RWPE2 (cell line): Measurements from ENCODE around the gene NRXN2.

Source experiments
- ATAC-seq: fragments of 200-7000 bp; cut with Tn5 transposase; 3 replicates; pipeline ENCODE4 v1.9.1; 2021; ENCODE audit warnings: low read depth
- DNase-seq: peaks from one replicate; pipeline ENCODE4 v3.0.0-alpha.2; 2020; ENCODE audit warnings: low spot score
- H3K27ac ChIP-seq: fragments of 450-650 bp; 2 replicates; pipeline ENCODE4 v1.5.1; 2017; ENCODE audit warnings: mild to moderate bottlenecking; ENCODE audit not compliant: poor library complexity, severe bottlenecking
- H3K27me3 ChIP-seq: fragments of 250-450 bp; sonication (Bioruptor Pico); 2 replicates; pipeline ENCODE4 v1.5.1; 2021; ENCODE audit warnings: mild to moderate bottlenecking, moderate library complexity; ENCODE audit not compliant: insufficient read depth, poor library complexity, severe bottlenecking
- H3K36me3 ChIP-seq: fragments of 250-450 bp; sonication (Bioruptor Pico); 2 replicates; pipeline ENCODE4 v1.5.1; 2020; ENCODE audit warnings: low read depth, mild to moderate bottlenecking, moderate library complexity
- H3K4me1 ChIP-seq: fragments of 250-450 bp; sonication (Bioruptor Pico); 2 replicates; pipeline ENCODE4 v1.5.1; 2021; ENCODE audit warnings: mild to moderate bottlenecking, moderate library complexity; ENCODE audit not compliant: insufficient read depth, poor library complexity, severe bottlenecking
- H3K4me3 ChIP-seq: fragments of 250-450 bp; sonication (Bioruptor Pico); 2 replicates; pipeline ENCODE4 v1.5.1; 2021; ENCODE audit warnings: mild to moderate bottlenecking, moderate library complexity; ENCODE audit not compliant: severe bottlenecking
- H3K9me3 ChIP-seq: fragments of 250-450 bp; sonication (Bioruptor Pico); 2 replicates; pipeline ENCODE4 v1.5.1; 2021; ENCODE audit warnings: mild to moderate bottlenecking, moderate library complexity; ENCODE audit not compliant: severe bottlenecking
- CTCF ChIP-seq: fragments of 450-650 bp; IDR thresholded peaks from one replicate; pipeline ENCODE4 v1.5.1; 2017; ENCODE audit warnings: mild to moderate bottlenecking, moderate library complexity; ENCODE audit not compliant: poor library complexity, severe bottlenecking

NRXN2 gene

DNA sequence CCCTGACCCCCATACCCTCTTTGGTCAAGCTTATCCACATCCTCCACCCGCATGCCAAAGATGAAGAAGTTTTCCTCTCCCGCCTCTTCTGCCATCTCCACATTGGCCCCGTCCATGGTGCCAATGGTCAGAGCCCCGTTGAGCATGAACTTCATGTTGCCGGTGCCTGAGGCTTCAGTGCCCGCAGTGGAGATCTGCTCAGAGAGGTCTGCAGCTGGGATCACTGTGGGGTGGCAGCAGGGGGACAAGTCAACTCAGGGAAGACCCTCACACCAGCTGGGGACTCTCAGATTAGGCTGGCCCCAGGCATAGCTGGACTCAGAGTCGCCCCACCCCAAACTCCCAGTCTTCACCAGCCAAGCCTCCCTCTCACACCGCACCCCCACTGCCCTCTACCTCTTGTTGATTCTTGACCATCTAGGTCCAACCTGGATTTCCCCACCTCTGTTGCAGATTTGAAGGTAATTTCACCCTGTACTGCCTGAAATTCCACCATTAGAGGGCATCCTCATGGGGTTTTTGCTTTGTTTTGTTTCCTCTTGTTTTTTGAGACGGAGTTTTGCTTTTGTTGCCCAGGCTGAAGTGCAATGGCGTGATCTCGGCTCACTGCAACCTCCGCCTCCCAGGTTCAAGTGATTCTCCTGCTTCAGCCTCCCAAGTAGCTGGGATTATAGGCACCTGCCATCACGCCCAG lies 27.5 kb upstream of the NRXN2 start:
- Histone ChIP-seq H3K4me3 (no peak overlapping the region), H3K36me3 (no peaks in the 10 kb centered on the region), H3K9me3 (no peaks in the 10 kb centered on the region), H3K27ac (no peak overlapping the region), H3K4me1 (peaks cover 4% of the 10 kb centered on the region), H3K27me3 (peaks cover 1% of the 10 kb centered on the region)
- peak; percentile 11 for TF ChIP-seq CTCF
- peak; percentile 45 for DNase-seq
- ATAC-seq: no peak

DNA sequence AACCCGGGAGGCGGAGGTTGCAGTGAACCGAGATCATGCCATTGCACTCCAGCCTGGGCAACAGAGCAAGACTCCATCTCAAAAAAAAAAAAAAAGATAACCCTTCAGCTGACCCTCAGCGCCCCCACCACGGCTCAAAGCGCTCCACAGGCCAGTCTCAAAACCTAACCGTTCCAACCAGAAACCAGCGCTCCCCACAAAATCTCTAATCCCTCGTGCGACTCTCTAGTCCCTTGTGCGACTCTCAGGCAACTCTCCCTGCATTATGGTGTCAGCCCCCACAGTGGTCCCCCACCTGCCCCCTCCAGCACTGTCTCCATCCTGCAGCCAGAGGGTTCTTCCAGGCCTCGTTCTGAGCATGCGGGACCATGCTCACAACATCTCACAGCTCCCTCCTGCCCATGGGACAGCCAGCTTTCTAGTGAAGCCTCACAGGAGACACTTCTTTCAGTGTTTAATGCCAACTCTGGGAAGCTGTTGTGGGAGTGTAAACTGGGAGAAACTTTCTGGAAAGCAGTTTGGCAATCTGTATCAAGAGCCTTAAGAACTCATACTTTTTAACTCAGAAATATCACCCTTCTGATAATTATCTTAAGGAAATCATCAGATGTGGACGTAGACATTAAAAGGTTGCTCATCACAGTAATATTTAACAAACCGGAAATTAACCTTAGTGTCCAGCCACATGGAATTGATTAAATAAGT lies 25.1 kb upstream of the NRXN2 start:
- Histone ChIP-seq H3K4me3 (no peak overlapping the region), H3K27ac (peak overlapping the region; percentile 74), H3K36me3 (no peaks in the 10 kb centered on the region), H3K9me3 (no peaks in the 10 kb centered on the region), H3K4me1 (peaks cover 4% of the 10 kb centered on the region), H3K27me3 (peaks cover 20% of the 10 kb centered on the region)
- no peak for TF ChIP-seq CTCF
- DNase-seq (no peak), ATAC-seq (peak; percentile 21; the same call in 2 of the 3 replicates)

DNA sequence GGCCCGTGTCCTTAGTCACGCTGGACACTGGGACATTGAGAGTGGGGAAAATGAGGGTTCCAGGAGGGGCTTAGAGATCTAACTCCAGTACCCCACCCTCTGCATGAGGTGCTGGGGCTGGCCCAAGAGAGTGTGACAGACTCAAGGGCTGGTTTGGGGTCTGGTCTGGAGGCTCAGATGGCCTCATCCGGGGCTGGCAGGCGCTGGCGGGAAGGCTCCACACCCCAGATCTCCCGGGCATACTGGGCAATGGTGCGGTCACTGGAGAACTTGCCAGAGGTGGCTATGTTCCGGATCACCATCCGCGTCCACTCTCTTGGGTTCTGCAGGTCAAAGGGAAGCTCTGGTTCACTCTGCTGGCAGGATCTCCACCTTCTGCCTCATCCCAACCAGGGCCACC lies 23.5 kb upstream of the NRXN2 start:
- H3K9me3 ChIP-seq: no peaks in the 10 kb centered on the region
- no peak overlapping the region for H3K27ac ChIP-seq
- peaks cover 23% of the 10 kb centered on the region for H3K27me3 ChIP-seq
- peaks cover 4% of the 10 kb centered on the region for H3K4me1 ChIP-seq
- TF ChIP-seq CTCF: no peak
- DNase-seq (no peak), ATAC-seq (no peak)
- H3K4me3 ChIP-seq: no peak overlapping the region
- H3K36me3 ChIP-seq: no peaks in the 10 kb centered on the region

GRCh38 chr11:64745521-64746328 lies 22.7 kb upstream of the NRXN2 start:
- DNase-seq (no peak), ATAC-seq (peak; percentile 23)
- H3K27me3 ChIP-seq: peaks cover 23% of the 10 kb centered on the region
- peaks cover 4% of the 10 kb centered on the region for H3K4me1 ChIP-seq
- no peak overlapping the region for H3K27ac ChIP-seq
- H3K36me3 ChIP-seq: no peaks in the 10 kb centered on the region
- TF ChIP-seq CTCF: no peak
- H3K4me3 ChIP-seq: peak overlapping the region; percentile 25
- no peaks in the 10 kb centered on the region for H3K9me3 ChIP-seq
